ENCODE results near the gene LRP1B.

Gene LRP1B

GRCh38 chr2:140384946-140385345 is 1745.9 kb downstream of the LRP1B start:
- TF ChIP-seq SIN3A (IDR thresholded peaks at IDR 0.05; ENCODE audit: borderline replicate concordance, insufficient read depth, low read length) (no peak), POLR2AphosphoS5 (IDR thresholded peaks at IDR 0.05; ENCODE audit: low read depth, low read length) (no peak), TAF1 (IDR thresholded peaks at IDR 0.05; ENCODE audit: borderline replicate concordance, insufficient read depth, low read length) (no peak), FOXP2 (optimal IDR thresholded peaks at IDR 0.05; ENCODE audit: borderline replicate concordance, extremely low read depth, extremely low read length, insufficient read depth) (no peak)
- TF ChIP-seq, protein P1, sequence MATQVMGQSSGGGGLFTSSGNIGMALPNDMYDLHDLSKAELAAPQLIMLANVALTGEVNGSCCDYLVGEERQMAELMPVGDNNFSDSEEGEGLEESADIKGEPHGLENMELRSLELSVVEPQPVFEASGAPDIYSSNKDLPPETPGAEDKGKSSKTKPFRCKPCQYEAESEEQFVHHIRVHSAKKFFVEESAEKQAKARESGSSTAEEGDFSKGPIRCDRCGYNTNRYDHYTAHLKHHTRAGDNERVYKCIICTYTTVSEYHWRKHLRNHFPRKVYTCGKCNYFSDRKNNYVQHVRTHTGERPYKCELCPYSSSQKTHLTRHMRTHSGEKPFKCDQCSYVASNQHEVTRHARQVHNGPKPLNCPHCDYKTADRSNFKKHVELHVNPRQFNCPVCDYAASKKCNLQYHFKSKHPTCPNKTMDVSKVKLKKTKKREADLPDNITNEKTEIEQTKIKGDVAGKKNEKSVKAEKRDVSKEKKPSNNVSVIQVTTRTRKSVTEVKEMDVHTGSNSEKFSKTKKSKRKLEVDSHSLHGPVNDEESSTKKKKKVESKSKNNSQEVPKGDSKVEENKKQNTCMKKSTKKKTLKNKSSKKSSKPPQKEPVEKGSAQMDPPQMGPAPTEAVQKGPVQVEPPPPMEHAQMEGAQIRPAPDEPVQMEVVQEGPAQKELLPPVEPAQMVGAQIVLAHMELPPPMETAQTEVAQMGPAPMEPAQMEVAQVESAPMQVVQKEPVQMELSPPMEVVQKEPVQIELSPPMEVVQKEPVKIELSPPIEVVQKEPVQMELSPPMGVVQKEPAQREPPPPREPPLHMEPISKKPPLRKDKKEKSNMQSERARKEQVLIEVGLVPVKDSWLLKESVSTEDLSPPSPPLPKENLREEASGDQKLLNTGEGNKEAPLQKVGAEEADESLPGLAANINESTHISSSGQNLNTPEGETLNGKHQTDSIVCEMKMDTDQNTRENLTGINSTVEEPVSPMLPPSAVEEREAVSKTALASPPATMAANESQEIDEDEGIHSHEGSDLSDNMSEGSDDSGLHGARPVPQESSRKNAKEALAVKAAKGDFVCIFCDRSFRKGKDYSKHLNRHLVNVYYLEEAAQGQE (IDR thresholded peaks at IDR 0.05; ENCODE audit: insufficient read depth in 1 of 2, low read depth in 2 of 2, low read length in 2 of 2): no peak

DNA sequence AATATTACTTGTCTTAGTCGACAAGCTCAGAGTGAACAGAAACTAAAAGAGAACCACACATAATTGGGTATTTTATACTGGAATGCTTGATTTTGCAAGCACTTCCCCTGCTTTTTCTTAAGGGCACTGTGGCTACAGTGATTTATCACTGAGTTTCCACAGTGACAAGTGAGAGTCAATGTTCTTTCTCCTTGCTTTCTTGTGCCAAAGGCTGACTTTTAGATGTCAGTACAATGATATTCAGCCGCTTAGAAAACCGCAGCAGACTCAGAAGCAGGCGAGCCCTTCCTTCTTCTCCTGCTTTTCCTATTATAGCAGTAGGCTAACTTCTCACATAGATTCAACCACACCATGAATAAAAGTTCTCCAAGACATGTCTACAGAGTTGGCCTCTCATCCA is 1747.0 kb downstream of the LRP1B start:
- TF ChIP-seq TAF1 (IDR thresholded peaks at IDR 0.05; ENCODE audit: borderline replicate concordance, insufficient read depth, low read length) (no peak), POLR2AphosphoS5 (IDR thresholded peaks at IDR 0.05; ENCODE audit: low read depth, low read length) (no peak), FOXP2 (optimal IDR thresholded peaks at IDR 0.05; ENCODE audit: borderline replicate concordance, extremely low read depth, extremely low read length, insufficient read depth) (no peak), SIN3A (IDR thresholded peaks at IDR 0.05; ENCODE audit: borderline replicate concordance, insufficient read depth, low read length) (no peak)
- TF ChIP-seq, protein P1 (IDR thresholded peaks at IDR 0.05; ENCODE audit: insufficient read depth in 1 of 2, low read depth in 2 of 2, low read length in 2 of 2): no peak

- TF ChIP-seq, protein P1 (IDR thresholded peaks at IDR 0.05; ENCODE audit: insufficient read depth in 1 of 2, low read depth in 2 of 2, low read length in 2 of 2): no peak
- TF ChIP-seq POLR2AphosphoS5 (IDR thresholded peaks at IDR 0.05; ENCODE audit: low read depth, low read length) (no peak), TAF1 (IDR thresholded peaks at IDR 0.05; ENCODE audit: borderline replicate concordance, insufficient read depth, low read length) (no peak), FOXP2 (optimal IDR thresholded peaks at IDR 0.05; ENCODE audit: borderline replicate concordance, extremely low read depth, extremely low read length, insufficient read depth) (no peak), SIN3A (IDR thresholded peaks at IDR 0.05; ENCODE audit: borderline replicate concordance, insufficient read depth, low read length) (no peak)
Measured at GRCh38 chr2:140376686-140377085, 1754.1 kb downstream of the LRP1B start.

- no peak for TF ChIP-seq TAF1 (IDR thresholded peaks at IDR 0.05; ENCODE audit: borderline replicate concordance, insufficient read depth, low read length)
Measured at GRCh38 chr2:140363131-140363530, 1767.7 kb downstream of the LRP1B start.

DNA sequence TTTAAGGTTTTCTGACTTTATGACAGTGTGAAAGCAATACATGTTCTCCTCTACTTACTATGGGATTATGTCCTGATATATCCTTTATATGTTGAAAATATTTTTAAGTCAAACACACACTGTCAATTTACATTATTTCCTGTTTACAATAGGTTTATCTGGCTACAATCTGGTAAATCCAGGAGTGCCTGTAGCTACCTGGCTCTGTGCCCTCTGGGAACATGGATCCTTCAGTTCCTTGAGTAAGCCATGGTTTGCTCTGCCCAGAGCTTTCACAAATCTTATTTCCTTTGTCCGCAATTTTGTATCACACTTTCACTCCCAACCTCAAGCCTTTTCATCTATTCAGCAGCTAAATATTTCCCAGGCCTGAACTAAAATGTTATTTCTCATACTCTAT is 1768.5 kb downstream of the LRP1B start:
- TF ChIP-seq TAF1 (IDR thresholded peaks at IDR 0.05; ENCODE audit: borderline replicate concordance, insufficient read depth, low read length) (no peak), FOXP2 (optimal IDR thresholded peaks at IDR 0.05; ENCODE audit: borderline replicate concordance, extremely low read depth, extremely low read length, insufficient read depth) (no peak), POLR2AphosphoS5 (IDR thresholded peaks at IDR 0.05; ENCODE audit: low read depth, low read length) (no peak), SIN3A (IDR thresholded peaks at IDR 0.05; ENCODE audit: borderline replicate concordance, insufficient read depth, low read length) (no peak)
- TF ChIP-seq, protein P1 (IDR thresholded peaks at IDR 0.05; ENCODE audit: insufficient read depth in 1 of 2, low read depth in 2 of 2, low read length in 2 of 2): no peak

Data from PFSK-1 (cell line).